NCI-H748 (cell line): Measurements from ENCODE around the gene SLC17A9.
A peak's percentile ranks its signal among the peaks of the same experiment; 100 is the strongest.

Experiments used
- DNase-seq: peaks from one replicate; lab custom pipeline; 2025; ENCODE audit not compliant: unreplicated experiment; lab: John Stamatoyannopoulos, UW

The SLC17A9 gene

GRCh38 chr20:62955519-62956386, 3.2 kb downstream of the SLC17A9 start:
- DNase-seq: no peak

DNA sequence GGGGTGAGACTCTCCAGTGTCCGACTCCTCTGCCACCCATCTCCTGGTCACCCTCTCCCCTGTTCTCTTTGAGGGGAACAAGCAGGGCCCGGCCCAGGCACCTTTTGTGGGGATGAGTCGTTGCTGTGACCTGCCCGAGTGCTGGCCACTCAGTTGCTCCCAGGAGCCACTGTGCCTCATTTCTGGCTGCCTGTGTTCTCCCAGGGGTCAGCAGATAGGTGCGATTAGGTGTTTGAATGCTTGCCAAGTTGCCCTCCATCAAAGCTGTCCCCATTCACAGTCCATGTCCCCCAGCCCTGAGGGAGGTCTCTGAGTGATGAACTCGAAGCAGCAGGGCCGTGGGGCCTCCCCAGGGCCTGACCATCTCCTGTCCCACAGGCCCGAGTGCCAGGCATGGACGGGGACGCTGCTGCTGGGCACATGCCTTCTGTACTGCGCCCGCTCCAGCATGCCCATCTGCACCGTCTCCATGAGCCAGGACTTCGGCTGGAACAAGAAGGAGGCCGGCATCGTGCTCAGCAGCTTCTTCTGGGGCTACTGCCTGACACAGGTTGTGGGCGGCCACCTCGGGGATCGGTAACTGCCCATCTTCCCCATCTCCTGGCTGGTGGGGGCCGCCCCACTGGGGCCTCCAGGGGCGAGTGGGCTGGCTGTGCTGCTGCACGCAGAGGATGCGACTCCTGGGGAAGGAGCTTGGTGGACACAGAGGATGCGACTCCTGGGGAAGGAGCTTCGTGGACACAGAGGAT, 4.1 kb downstream of the SLC17A9 start:
- DNase-seq: no peak

- no peak for DNase-seq
Measured at GRCh38 chr20:62957136-62958117, 4.9 kb downstream of the SLC17A9 start.

DNA sequence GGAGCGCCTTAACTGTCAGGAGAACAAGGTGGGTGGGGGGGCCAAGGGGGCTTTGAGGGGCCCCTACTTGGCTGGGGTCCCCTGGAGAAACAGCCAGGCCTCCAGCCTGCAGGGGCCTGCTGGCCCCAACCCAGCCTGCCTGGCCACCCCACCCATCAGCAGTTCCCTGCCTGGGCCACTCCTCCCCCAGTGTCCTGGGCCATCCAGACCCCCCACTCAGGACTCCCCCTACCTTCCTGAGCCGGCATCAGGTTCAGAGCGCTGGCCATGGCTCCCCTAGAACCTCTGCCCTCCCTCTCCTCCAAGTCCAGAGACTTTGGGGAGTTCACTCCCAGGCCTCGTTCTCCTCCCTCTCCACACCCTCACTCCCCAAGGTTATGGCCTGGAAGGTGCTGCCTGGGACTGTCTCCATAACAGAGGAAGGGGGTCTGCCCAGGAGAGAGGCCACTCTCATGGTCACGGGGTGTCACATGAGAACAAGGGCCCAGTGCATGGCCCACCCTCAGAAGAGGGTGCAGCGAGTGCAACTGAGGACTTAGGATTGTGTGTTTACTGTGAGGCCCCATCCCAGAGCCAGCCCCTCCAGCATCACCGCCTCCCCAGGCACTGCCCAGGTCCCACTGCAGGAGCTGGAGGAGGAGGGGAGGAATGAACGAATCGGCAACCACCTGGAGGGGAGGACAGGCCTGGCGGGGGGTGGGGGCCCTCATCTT, 6.0 kb downstream of the SLC17A9 start:
- no peak for DNase-seq

DNA sequence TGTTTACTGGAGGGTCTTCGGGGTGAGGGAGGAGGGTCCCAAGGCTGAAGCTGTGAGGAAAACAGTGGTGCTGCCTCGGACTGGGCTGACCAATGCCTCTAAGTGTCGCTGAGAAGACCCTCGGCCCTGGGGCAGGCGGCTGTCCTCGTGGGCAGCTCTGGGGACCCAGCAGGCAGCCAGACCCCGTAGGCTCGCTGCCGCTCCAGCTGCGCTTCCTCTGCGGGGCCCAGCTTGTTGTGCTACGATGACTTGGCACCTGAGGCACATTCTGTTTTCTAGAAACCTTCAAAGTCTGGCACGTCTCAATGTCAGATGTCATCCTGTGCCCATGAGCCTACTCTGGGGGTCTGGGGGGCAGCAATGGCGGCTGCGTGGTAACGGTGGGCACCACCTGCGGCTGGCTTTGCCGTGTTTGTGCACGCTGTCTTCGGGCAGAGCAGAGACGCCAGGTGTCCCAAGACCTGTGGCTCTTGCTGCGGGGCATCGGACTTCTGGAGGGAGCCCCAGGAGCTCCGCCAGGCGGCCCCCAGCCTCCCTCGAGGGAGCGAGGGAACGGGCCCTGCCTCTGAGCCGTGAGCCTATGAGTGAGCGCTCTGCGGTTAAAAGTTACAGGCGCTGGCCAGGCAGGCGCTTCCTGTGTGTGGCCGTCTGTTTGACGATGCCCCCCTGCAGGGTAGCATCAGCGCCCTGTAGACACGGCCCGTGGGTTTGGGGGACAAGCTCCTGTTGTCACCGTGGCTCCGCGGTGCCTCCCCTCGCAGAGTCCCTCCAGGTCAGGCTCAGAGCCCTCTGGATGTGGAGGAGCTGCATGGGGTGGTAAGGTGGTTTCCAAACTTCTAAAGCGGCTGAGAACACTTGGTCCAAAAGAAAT, 6.8 kb downstream of the SLC17A9 start:
- no peak for DNase-seq

DNA sequence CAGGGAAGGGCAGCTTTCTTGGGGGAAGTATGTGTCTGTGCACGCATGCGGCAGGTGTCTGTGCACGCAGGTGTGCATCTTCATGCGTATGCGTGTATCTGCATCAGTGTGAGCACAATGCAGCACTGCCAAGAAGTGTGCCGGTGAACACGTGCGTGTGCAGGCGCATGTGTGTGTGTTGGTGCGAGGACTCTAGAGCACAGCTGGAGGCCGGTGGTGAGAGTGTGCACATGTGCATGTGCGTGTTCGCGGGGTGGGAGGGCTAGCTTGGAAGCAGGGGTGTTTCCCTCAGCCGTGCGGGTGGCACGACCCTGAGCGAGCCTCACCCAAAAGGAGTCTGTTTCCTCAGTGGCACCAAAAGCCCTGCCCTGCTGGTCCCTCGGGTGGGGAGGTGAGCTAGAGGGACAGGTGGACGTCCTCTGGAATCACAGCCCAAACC, 7.5 kb downstream of the SLC17A9 start:
- DNase-seq: no peak

DNA sequence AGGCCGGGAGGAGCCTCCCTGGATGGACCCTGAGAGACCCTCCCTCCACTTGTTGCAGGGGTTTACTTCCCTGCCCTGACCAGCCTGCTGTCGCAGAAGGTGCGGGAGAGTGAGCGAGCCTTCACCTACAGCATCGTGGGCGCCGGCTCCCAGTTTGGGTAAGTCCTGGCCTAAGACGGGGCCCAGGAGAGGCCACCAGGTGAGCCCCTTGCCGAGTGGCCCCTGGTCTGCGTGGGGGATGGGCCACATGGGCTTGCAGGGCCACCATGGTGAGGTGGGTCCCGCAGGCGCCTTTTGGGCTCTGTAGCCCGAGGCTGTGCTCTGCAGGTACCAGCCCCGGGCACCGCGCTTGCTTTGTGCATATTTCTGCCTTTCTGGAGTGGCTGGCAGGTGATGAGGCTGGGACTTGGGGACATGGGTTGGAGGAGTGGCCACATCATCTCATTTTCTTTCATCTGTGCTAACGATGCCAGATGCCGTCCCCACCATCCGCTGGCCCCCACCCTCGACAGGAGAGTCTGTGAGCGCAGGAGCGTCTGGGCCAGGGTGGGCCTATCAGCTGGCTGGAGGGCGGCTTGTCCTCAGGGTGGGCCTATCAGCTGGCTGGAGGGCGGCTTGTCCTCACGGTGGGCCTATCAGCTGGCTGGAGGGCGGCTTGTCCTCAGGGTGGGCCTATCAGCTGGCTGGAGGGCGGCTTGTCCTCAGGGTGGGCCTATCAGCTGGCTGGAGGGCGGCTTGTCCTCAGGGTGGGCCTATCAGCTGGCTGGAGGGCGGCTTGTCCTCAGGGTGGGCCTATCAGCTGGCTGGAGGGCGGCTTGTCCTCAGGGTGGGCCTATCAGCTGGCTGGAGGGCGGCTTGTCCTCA, 8.2 kb downstream of the SLC17A9 start:
- DNase-seq: peak; percentile 80

DNA sequence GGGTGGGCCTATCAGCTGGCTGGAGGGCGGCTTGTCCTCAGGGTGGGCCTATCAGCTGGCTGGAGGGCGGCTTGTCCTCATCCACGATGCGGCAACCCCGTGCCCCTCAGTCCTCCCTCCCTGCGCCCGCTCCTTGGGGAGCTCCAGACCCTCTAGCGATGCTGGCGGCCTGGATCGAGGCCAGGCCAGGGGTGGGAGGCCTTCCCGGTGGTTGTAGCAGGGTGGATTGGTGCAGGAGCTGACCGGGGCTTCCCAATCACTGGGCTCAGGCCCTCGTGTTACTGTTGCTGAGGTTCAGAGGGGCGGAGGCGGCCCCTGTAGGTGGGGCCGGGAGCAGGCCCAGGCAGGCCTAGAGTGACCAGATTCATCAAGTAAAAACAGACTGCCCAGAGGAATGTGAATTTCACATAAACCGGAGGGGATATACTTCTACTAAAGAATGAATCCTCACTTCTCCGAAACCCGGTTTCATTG, 8.8 kb downstream of the SLC17A9 start:
- peak; percentile 56 for DNase-seq

DNA sequence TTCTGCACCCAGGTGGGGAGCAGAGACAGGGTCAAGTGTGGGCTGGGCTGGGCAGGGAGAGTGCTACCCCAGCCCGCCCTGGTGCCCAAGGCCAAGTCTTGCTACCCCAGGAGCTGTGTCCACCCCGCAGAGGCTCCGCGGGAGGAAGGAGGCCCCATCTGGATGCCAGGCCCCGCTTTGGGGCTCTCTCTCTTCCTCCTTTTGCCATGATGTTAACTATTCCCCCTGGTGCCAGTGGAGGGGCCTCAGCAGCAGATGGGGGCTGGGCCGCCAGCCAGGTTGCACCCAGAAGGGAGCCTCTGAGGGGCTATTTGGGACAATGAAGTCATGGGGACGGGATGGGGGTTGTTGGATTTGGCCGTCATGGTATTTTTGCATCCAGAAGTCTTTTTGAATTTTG, 9.3 kb downstream of the SLC17A9 start:
- DNase-seq: no peak

GRCh38 chr20:62962221-62962879, 9.8 kb downstream of the SLC17A9 start:
- DNase-seq: no peak

DNA sequence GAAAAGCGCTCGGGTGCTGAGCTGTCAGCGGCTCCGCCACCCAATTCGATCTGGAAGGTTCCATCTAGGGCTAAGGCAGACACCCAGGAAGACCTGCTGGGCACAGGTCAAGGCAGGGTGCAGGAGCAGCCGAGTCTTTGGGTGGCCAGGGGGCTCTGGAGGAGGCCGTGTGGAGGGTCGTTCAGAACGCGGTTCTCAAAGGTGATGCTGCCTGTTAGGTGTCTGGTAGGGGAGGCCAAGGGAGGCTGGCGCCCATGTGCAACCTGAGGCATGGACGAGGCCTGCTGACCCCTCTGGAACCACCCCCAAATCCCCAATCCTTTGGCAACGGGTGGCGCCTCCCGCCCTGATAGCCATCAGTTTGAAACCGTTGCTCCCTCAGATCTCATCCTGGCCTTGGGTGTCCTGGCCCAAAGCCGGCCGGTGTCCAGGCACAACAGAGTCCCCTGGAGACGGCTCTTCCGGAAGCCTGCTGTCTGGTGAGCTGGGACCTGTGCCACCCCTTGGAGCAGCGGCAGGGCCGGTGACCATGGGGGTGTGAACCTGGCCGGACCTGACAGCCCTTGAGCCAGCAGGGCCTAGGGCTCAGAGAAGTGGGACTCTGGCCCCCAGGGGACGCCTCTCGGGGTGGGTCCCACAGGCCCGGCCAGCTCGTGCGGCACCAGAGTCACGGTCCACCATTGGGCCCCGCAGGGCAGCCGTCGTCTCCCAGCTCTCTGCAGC, 10.5 kb downstream of the SLC17A9 start:
- DNase-seq: no peak

- no peak for DNase-seq
Measured at GRCh38 chr20:62963614-62964397, 11.3 kb downstream of the SLC17A9 start.

DNA sequence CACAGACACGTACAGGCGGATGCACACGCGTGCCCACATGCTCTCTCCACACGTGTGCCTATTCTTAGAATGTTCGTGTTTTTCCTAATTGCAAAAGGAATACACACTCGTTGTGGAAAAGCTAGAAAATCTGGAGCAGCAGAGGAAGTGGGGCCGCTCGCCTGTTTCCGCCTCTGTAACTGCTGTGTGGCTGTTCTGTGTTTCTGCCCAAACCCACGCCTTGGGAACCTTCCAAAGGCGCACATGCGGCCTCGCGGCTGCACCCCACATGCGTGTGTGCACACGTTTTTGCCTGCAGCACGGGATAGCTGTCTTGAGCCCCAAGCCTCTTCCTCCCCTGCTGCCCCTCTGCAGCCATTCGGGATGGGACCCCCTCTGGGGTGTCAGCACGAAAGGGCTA, 12.2 kb downstream of the SLC17A9 start:
- no peak for DNase-seq

DNA sequence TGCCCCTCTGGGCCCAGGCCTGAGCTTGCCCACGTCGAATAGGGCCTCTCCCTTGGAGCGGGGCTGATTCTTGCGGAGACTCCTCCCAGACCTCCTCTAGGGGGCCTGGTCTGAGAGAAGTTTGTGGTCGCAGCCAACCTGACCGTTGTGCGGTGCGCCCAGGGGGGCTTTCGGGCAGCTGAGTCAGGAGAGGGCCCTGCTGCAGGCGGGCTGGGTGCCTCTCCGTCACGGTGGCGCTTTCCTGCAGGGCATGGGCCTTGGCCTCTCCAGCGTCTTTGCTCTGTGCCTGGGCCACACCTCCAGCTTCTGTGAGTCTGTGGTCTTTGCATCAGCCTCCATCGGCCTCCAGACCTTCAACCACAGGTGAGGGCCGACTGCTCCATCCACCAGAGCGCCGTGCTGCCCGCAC, 12.9 kb downstream of the SLC17A9 start:
- no peak for DNase-seq

DNA sequence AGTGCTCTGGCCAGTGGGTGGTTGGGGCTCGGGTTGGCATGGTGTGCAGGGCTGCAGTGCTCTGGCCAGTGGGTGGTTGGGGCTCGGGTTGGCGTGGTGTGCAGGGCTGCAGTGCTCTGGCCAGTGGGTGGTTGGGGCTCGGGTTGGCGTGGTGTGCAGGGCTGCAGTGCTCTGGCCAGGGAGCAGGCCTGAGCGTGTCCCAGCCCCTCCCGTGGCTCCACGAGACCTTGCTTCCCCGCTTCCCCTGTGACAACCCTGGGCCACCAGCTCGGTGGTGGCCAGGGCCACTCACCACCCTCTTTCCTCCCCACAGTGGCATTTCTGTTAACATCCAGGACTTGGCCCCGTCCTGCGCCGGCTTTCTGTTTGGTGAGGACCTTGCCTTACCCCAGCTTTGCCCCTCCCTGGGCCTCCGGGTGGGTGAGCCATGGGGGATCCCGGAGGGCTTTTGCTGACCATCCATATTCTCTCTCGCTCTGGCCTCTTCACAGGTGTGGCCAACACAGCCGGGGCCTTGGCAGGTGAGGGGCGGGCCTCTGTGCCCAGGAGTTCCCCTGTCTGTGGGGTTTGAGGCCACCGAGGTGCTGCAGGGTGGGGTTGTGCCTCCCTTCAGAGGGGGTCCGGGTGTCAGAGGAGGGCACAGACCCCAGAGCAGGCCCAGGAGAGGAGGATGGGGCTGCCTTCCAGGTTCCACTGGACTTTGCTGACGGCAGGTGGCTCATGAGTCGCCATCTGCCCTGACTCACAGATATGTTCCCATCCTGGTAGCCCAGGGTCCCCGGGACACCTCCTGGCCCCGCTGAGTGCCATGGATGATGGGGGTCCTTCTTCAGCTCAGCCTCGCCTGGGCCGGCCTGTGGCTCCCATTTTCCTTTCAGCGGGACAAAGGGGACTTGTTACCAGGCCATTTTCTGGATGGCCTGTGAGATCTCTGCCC, 14.0 kb downstream of the SLC17A9 start:
- no peak for DNase-seq
